ENCODE measurements around the gene ZSCAN22.
"Not testable (repeated sequence)": the region's sequence is repeated elsewhere in the genome, so short reads cannot be mapped to it uniquely, and the experiment has no call there.

ZSCAN22 gene

GRCh38 chr19:58307736-58308135 is 19.1 kb upstream of the ZSCAN22 start:
- H2BK12ac ChIP-seq (ENCODE audit: low read length) = no peak overlapping the region
- H3K27ac ChIP-seq (replicated peaks; ENCODE audit: low read length) = no peak overlapping the region
- no peak overlapping the region for H3K4me2 ChIP-seq (ENCODE audit: insufficient read depth, low read length, poor library complexity, severe bottlenecking)
- H2BK5ac ChIP-seq (ENCODE audit: low read length) = no peak overlapping the region
- no peak for DNase-seq (ENCODE audit: low spot score)
- H2BK15ac ChIP-seq (ENCODE audit: low read length) = no peak overlapping the region
- no peak overlapping the region for H3K4ac ChIP-seq (ENCODE audit: low read length)
- H3K27me3 ChIP-seq (ENCODE audit: control insufficient read depth in 3 of 3, insufficient read depth in 3 of 3, low read depth in 1 of 3, low read length in 3 of 3) = no peaks in the 10 kb centered on the region
- no peak overlapping the region for H2AK5ac ChIP-seq (ENCODE audit: low read depth, low read length)
- no peak overlapping the region for H3K18ac ChIP-seq (ENCODE audit: low read length)
- no peak overlapping the region for H3K9ac ChIP-seq (ENCODE audit: low read depth, low read length, poor library complexity)
- no peak overlapping the region for H4K91ac ChIP-seq (ENCODE audit: low read depth, low read length, poor library complexity)
- H3K14ac ChIP-seq (ENCODE audit: low read length) = no peak overlapping the region
- peaks cover 0 to 35% of the 10 kb centered on the region in 2 donors for H3K9me3 ChIP-seq (replicated peaks in 1 of 2; ENCODE audit: control insufficient read depth in 2 of 2, insufficient read depth in 1 of 2, low read depth in 1 of 2, low read length in 2 of 2)
- no CpG with 5 or more reads among the region's 4 CpGs for WGBS, 2 donors (ENCODE audit: extremely low coverage in 2 of 2, insufficient read length in 2 of 2, insufficient replicate concordance in 1 of 2)
- no peak overlapping the region for H3K4me3 ChIP-seq (ENCODE audit: low read length in 2 of 2)
- no peak overlapping the region for H4K8ac ChIP-seq (ENCODE audit: low read depth, low read length)
- H3K4me1 ChIP-seq (ENCODE audit: control insufficient read depth in 2 of 2, insufficient read depth in 1 of 2, low read depth in 1 of 2, low read length in 2 of 2) = peaks cover 4 to 5% of the 10 kb centered on the region in 2 donors
- H3K23ac ChIP-seq (ENCODE audit: low read depth, low read length, poor library complexity) = no peak overlapping the region
- H2BK120ac ChIP-seq (ENCODE audit: low read depth, low read length) = no peak overlapping the region
- peaks cover 25 to 73% of the 10 kb centered on the region in 2 donors for H3K36me3 ChIP-seq (replicated peaks in 1 of 2; ENCODE audit: control insufficient read depth in 2 of 2, insufficient read depth in 2 of 2, low read length in 2 of 2)
- H3K79me1 ChIP-seq (ENCODE audit: low read depth, low read length) = peaks cover 3% of the 10 kb centered on the region
- no peak overlapping the region for H2AFZ ChIP-seq (ENCODE audit: low read length)

- peak; percentile 21 for DNase-seq (ENCODE audit: low spot score)
- not testable (repeated sequence) for H3K23ac ChIP-seq (ENCODE audit: low read depth, low read length, poor library complexity)
- WGBS, 2 donors (ENCODE audit: extremely low coverage in 2 of 2, insufficient read length in 2 of 2, insufficient replicate concordance in 1 of 2) = no CpG with 5 or more reads among the region's 13 CpGs
Observed at GRCh38 chr19:58310685-58311084, 16.1 kb upstream of the ZSCAN22 start.

GRCh38 chr19:58311345-58311865 is 15.4 kb upstream of the ZSCAN22 start:
- Histone ChIP-seq H3K36me3 (replicated peaks in 1 of 2; ENCODE audit: control insufficient read depth in 2 of 2, insufficient read depth in 2 of 2, low read length in 2 of 2) (peaks cover 43 to 90% of the 10 kb centered on the region in 2 donors), H3K9ac (ENCODE audit: low read depth, low read length, poor library complexity) (no peak overlapping the region), H4K8ac (ENCODE audit: low read depth, low read length) (no peak overlapping the region), H3K14ac (ENCODE audit: low read length) (no peak overlapping the region), H3K4ac (ENCODE audit: low read length) (no peak overlapping the region), H4K91ac (ENCODE audit: low read depth, low read length, poor library complexity) (no peak overlapping the region), H3K23ac (ENCODE audit: low read depth, low read length, poor library complexity) (no peak overlapping the region), H2AK5ac (ENCODE audit: low read depth, low read length) (no peak overlapping the region), H3K4me3 (ENCODE audit: low read length in 2 of 2) (no peak overlapping the region), H3K4me2 (ENCODE audit: insufficient read depth, low read length, poor library complexity, severe bottlenecking) (no peak overlapping the region), H3K4me1 (ENCODE audit: control insufficient read depth in 2 of 2, insufficient read depth in 1 of 2, low read depth in 1 of 2, low read length in 2 of 2) (no peaks in the 10 kb centered on the region), H2BK120ac (ENCODE audit: low read depth, low read length) (no peak overlapping the region), H3K27ac (replicated peaks; ENCODE audit: low read length) (no peak overlapping the region), H3K9me3 (replicated peaks in 1 of 2; ENCODE audit: control insufficient read depth in 2 of 2, insufficient read depth in 1 of 2, low read depth in 1 of 2, low read length in 2 of 2) (peaks cover 0 to 35% of the 10 kb centered on the region in 2 donors), H2AFZ (ENCODE audit: low read length) (no peak overlapping the region), H3K18ac (ENCODE audit: low read length) (no peak overlapping the region), H2BK12ac (ENCODE audit: low read length) (no peak overlapping the region), H2BK15ac (ENCODE audit: low read length) (no peak overlapping the region), H3K27me3 (ENCODE audit: control insufficient read depth in 3 of 3, insufficient read depth in 3 of 3, low read depth in 1 of 3, low read length in 3 of 3) (no peaks in the 10 kb centered on the region), H2BK5ac (ENCODE audit: low read length) (no peak overlapping the region), H3K79me1 (ENCODE audit: low read depth, low read length) (peaks cover 3% of the 10 kb centered on the region)
- WGBS, 2 donors (ENCODE audit: extremely low coverage in 2 of 2, insufficient read length in 2 of 2, insufficient replicate concordance in 1 of 2) = no CpG with 5 or more reads among the region's 7 CpGs
- no peak for DNase-seq (ENCODE audit: low spot score)

More at GRCh38 chr19:58310685-58311084, 16.1 kb upstream of the ZSCAN22 start:
- not testable (repeated sequence) for H3K4me3 ChIP-seq (ENCODE audit: low read length in 2 of 2); H3K9ac ChIP-seq (ENCODE audit: low read depth, low read length, poor library complexity); H2BK5ac ChIP-seq (ENCODE audit: low read length); H2AFZ ChIP-seq (ENCODE audit: low read length); H3K4me1 ChIP-seq (ENCODE audit: control insufficient read depth in 2 of 2, insufficient read depth in 1 of 2, low read depth in 1 of 2, low read length in 2 of 2); H3K27me3 ChIP-seq (ENCODE audit: control insufficient read depth in 3 of 3, insufficient read depth in 3 of 3, low read depth in 1 of 3, low read length in 3 of 3); H2BK120ac ChIP-seq (ENCODE audit: low read depth, low read length); H3K14ac ChIP-seq (ENCODE audit: low read length); H3K27ac ChIP-seq (replicated peaks; ENCODE audit: low read length); H4K91ac ChIP-seq (ENCODE audit: low read depth, low read length, poor library complexity); H2BK12ac ChIP-seq (ENCODE audit: low read length); H2AK5ac ChIP-seq (ENCODE audit: low read depth, low read length); H3K18ac ChIP-seq (ENCODE audit: low read length); H3K4ac ChIP-seq (ENCODE audit: low read length); H3K4me2 ChIP-seq (ENCODE audit: insufficient read depth, low read length, poor library complexity, severe bottlenecking); H3K79me1 ChIP-seq (ENCODE audit: low read depth, low read length); H4K8ac ChIP-seq (ENCODE audit: low read depth, low read length); H2BK15ac ChIP-seq (ENCODE audit: low read length)
- Histone ChIP-seq H3K9me3 (replicated peaks in 1 of 2; ENCODE audit: control insufficient read depth in 2 of 2, insufficient read depth in 1 of 2, low read depth in 1 of 2, low read length in 2 of 2) (peaks cover 0 to 35% of the 10 kb centered on the region in 2 donors), H3K36me3 (replicated peaks in 1 of 2; ENCODE audit: control insufficient read depth in 2 of 2, insufficient read depth in 2 of 2, low read length in 2 of 2) (peaks cover 39 to 89% of the 10 kb centered on the region in 2 donors)

GRCh38 chr19:58315580-58315979 is 11.2 kb upstream of the ZSCAN22 start:
- Histone ChIP-seq H2AFZ (ENCODE audit: low read length) (no peak overlapping the region), H2AK5ac (ENCODE audit: low read depth, low read length) (no peak overlapping the region), H3K23ac (ENCODE audit: low read depth, low read length, poor library complexity) (no peak overlapping the region), H3K9me3 (replicated peaks in 1 of 2; ENCODE audit: control insufficient read depth in 2 of 2, insufficient read depth in 1 of 2, low read depth in 1 of 2, low read length in 2 of 2) (peaks cover 0 to 7% of the 10 kb centered on the region in 2 donors), H4K8ac (ENCODE audit: low read depth, low read length) (no peak overlapping the region), H3K4ac (ENCODE audit: low read length) (no peak overlapping the region), H2BK120ac (ENCODE audit: low read depth, low read length) (no peak overlapping the region), H3K27ac (replicated peaks; ENCODE audit: low read length) (no peak overlapping the region), H4K91ac (ENCODE audit: low read depth, low read length, poor library complexity) (no peak overlapping the region), H3K18ac (ENCODE audit: low read length) (no peak overlapping the region), H2BK12ac (ENCODE audit: low read length) (no peak overlapping the region), H3K36me3 (replicated peaks in 1 of 2; ENCODE audit: control insufficient read depth in 2 of 2, insufficient read depth in 2 of 2, low read length in 2 of 2) (peaks cover 40 to 74% of the 10 kb centered on the region in 2 donors), H3K79me1 (ENCODE audit: low read depth, low read length) (peaks cover 2% of the 10 kb centered on the region), H3K9ac (ENCODE audit: low read depth, low read length, poor library complexity) (no peak overlapping the region), H3K4me2 (ENCODE audit: insufficient read depth, low read length, poor library complexity, severe bottlenecking) (no peak overlapping the region), H3K27me3 (ENCODE audit: control insufficient read depth in 3 of 3, insufficient read depth in 3 of 3, low read depth in 1 of 3, low read length in 3 of 3) (no peaks in the 10 kb centered on the region), H3K14ac (ENCODE audit: low read length) (no peak overlapping the region), H2BK5ac (ENCODE audit: low read length) (no peak overlapping the region), H3K4me1 (ENCODE audit: control insufficient read depth in 2 of 2, insufficient read depth in 1 of 2, low read depth in 1 of 2, low read length in 2 of 2) (no peaks in the 10 kb centered on the region), H2BK15ac (ENCODE audit: low read length) (no peak overlapping the region), H3K4me3 (ENCODE audit: low read length in 2 of 2) (no peak overlapping the region)
- no CpG with 5 or more reads among the region's 2 CpGs for WGBS, 2 donors (ENCODE audit: extremely low coverage in 2 of 2, insufficient read length in 2 of 2, insufficient replicate concordance in 1 of 2)
- DNase-seq (ENCODE audit: low spot score) = no peak

Data from neuronal stem cell (in vitro differentiated cells).